ENCODE data around the gene PLD1.

DNA sequence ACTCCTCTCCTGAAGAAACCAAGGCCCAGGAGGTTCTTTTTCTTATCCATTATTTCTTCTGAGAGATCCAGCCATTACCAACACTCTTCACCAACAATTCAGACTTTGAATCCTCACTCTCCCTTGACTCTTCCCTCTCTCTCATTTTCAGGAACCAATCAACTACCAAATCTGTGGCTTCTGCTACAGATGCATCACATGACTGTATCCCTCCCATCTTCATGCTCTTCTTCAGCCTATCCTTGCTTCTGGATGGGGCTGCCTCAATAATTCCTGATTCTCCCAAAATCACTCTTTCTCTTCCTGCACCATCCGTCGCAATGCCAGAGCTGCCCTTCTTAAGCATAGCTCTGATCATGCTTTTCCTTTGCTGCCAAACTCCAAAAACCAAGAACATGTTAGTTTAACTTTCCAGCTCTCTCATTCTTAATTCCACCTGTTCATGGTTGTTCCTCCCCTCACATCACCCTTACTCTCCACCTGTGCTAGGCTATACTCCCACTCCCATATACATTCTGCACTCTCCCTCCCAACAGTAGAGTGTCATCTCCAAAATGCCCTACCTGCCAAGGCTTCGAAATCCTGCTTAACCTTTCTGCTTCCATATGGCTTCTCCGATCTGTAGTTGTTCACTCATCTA, 13.5 kb downstream of the PLD1 start:
- no peak for TF ChIP-seq CTCF (IDR thresholded peaks at IDR 0.05)
- no peak for TF ChIP-seq POLR2A (IDR thresholded peaks at IDR 0.05)

Measured in right lobe of liver (tissue), 4 donors.